ENCODE data around the gene BEX1.
"Not testable (repeated sequence)": the region's sequence is repeated elsewhere in the genome, so short reads cannot be mapped to it uniquely, and the experiment has no call there.

Gene BEX1

GRCh38 chrX:103063918-103064434 lies at the start of gene BEX1:
Gene BEX1 (minus strand): TSS chrX:103064171. CDS start chrX:103063274, 897 bp downstream.
- DNase-seq = no peak

GRCh38 chrX:103109497-103109896 lies 45.5 kb upstream of the BEX1 start:
- DNase-seq = not testable (repeated sequence)

- DNase-seq = no peak
Observed at GRCh38 chrX:103107836-103108235, 43.9 kb upstream of the BEX1 start.

- DNase-seq = not testable (repeated sequence)
Observed at GRCh38 chrX:103107227-103107737, 43.3 kb upstream of the BEX1 start.

- not testable (repeated sequence) for DNase-seq
Observed at GRCh38 chrX:103104370-103104769, 40.4 kb upstream of the BEX1 start.

- not testable (repeated sequence) for DNase-seq
Observed at GRCh38 chrX:103103866-103104265, 39.9 kb upstream of the BEX1 start.

GRCh38 chrX:103101299-103102042 lies 37.5 kb upstream of the BEX1 start:
- no peak for DNase-seq

GRCh38 chrX:103100484-103100883 lies 36.5 kb upstream of the BEX1 start:
- DNase-seq = no peak

- DNase-seq = no peak
Observed at GRCh38 chrX:103099691-103100090, 35.7 kb upstream of the BEX1 start.

GRCh38 chrX:103098488-103098887 lies 34.5 kb upstream of the BEX1 start:
- DNase-seq = no peak

GRCh38 chrX:103092942-103093341 lies 29.0 kb upstream of the BEX1 start, which contains the start of gene NXF3:
Gene NXF3 (minus strand): TSS chrX:103093143. CDS start chrX:103093023, 120 bp downstream.
- DNase-seq = no peak

GRCh38 chrX:103081051-103081450 lies 17.1 kb upstream of the BEX1 start:
- no peak for DNase-seq

GRCh38 chrX:103073467-103073866 lies 9.5 kb upstream of the BEX1 start:
- no peak for DNase-seq

- no peak for DNase-seq
Observed at GRCh38 chrX:103066606-103067005, 2.6 kb upstream of the BEX1 start.

- no peak for DNase-seq
Observed at GRCh38 chrX:103063191-103063845, 653 bp downstream of the BEX1 start.

- DNase-seq = no peak
Observed at GRCh38 chrX:103061486-103061885, 2.5 kb downstream of the BEX1 start.

- DNase-seq = no peak
Observed at GRCh38 chrX:103056902-103057301, 7.1 kb downstream of the BEX1 start.

- DNase-seq = no peak
Observed at GRCh38 chrX:103052625-103053024, 11.3 kb downstream of the BEX1 start.

- DNase-seq = no peak
Observed at GRCh38 chrX:103051260-103051789, 12.6 kb downstream of the BEX1 start.

GRCh38 chrX:103033371-103033770 lies 30.6 kb downstream of the BEX1 start:
- DNase-seq = not testable (repeated sequence)

- DNase-seq = no peak
Observed at GRCh38 chrX:103017542-103017941, 46.4 kb downstream of the BEX1 start.

GRCh38 chrX:103012945-103013344 lies 51.0 kb downstream of the BEX1 start:
- DNase-seq = no peak

All from activated CD4-positive, CD25-positive, alpha-beta regulatory T cell (primary cell).